ENCODE data around the gene SLC6A17. TPM values are rescaled to one million over a fixed set of nuclear protein-coding genes. Genes with fewer than 3 reads are reported as not detected.

Gene SLC6A17
- total and polyA plus RNA-seq, 9 of the 15 experiments (the other 6 are each of a cell fraction or from before 2014, with no cell fraction given) = not detected

- intact Hi-C loops (cut with micrococcal nuclease) (no loop called here), in situ Hi-C loops (cut with MboI) (no loop called here)
- ChIA-PET POLR2A (interaction anchor here (1.3 kb wide), 1 partner anchor 44 kb away, joined by 5 read pairs; no protein-coding TSS in a partner anchor), CTCF (ENCODE audit: low intra/inter-chr PET ratio) (no interaction called here)
- Histone ChIP-seq H3K27ac (ENCODE audit: extremely low read depth, low read depth, low read length) (no peak overlapping the region), H3K9me3 (replicated peaks; ENCODE audit: control insufficient read depth, insufficient read depth, low read depth, low read length) (no peaks in the 10 kb centered on the region), H3K27me3 (ENCODE audit: control insufficient read depth in 2 of 2, insufficient read depth in 2 of 2, low read length in 2 of 2) (peaks cover 25 to 53% of the 10 kb centered on the region in 2 experiments), H3K36me3 (ENCODE audit: control insufficient read depth, insufficient read depth, low read length) (no peaks in the 10 kb centered on the region), H2AFZ (ENCODE audit: low read depth, low read length) (no peak overlapping the region), H3K4me2 (ENCODE audit: insufficient read depth, low read length) (no peak overlapping the region), H3K4me3 (no peak overlapping the region), H3K9ac (ENCODE audit: insufficient read depth in 1 of 2, low read depth in 2 of 2, low read length in 2 of 2) (no peak overlapping the region), H3K4me1 (replicated peaks in 1 of 2; ENCODE audit: control insufficient read depth in 2 of 2, insufficient read depth in 2 of 2, low read length in 2 of 2) (no peaks in the 10 kb centered on the region), H4K20me1 (replicated peaks; ENCODE audit: control insufficient read depth, insufficient read depth, low read length) (0 out of 2 replicates have a peak, but pooled peaks cover 3% of the 10 kb centered on the region), H3K79me2 (ENCODE audit: control insufficient read depth, insufficient read depth, low read length) (no peaks in the 10 kb centered on the region), H3K9me1 (ENCODE audit: control insufficient read depth, insufficient read depth, low read length) (no peaks in the 10 kb centered on the region)
- no TSS peak for BruUV-seq (replicated peaks)
- TF ChIP-seq, protein P1, sequence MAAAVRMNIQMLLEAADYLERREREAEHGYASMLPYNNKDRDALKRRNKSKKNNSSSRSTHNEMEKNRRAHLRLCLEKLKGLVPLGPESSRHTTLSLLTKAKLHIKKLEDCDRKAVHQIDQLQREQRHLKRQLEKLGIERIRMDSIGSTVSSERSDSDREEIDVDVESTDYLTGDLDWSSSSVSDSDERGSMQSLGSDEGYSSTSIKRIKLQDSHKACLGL (CRISPR knock-in tag; IDR thresholded peaks at IDR 0.05; ENCODE audit: borderline replicate concordance, poor library complexity, severe bottlenecking) = no peak
- TF ChIP-seq ZNF57 (CRISPR knock-in tag; IDR thresholded peaks at IDR 0.05) (no peak), HIVEP1 (CRISPR knock-in tag; IDR thresholded peaks at IDR 0.05) (no peak), ELF1 (tag; IDR thresholded peaks at IDR 0.05) (no peak), C11orf30 (IDR thresholded peaks at IDR 0.05; ENCODE audit: low read depth) (no peak), SETDB1 (IDR thresholded peaks at IDR 0.05; ENCODE audit: low read length) (no peak)
- TF ChIP-seq, protein P2, sequence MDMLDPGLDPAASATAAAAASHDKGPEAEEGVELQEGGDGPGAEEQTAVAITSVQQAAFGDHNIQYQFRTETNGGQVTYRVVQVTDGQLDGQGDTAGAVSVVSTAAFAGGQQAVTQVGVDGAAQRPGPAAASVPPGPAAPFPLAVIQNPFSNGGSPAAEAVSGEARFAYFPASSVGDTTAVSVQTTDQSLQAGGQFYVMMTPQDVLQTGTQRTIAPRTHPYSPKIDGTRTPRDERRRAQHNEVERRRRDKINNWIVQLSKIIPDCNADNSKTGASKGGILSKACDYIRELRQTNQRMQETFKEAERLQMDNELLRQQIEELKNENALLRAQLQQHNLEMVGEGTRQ (CRISPR knock-in tag; IDR thresholded peaks at IDR 0.05) = no peak
- TF ChIP-seq, protein P3, sequence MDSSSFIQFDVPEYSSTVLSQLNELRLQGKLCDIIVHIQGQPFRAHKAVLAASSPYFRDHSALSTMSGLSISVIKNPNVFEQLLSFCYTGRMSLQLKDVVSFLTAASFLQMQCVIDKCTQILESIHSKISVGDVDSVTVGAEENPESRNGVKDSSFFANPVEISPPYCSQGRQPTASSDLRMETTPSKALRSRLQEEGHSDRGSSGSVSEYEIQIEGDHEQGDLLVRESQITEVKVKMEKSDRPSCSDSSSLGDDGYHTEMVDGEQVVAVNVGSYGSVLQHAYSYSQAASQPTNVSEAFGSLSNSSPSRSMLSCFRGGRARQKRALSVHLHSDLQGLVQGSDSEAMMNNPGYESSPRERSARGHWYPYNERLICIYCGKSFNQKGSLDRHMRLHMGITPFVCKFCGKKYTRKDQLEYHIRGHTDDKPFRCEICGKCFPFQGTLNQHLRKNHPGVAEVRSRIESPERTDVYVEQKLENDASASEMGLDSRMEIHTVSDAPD (CRISPR knock-in tag; IDR thresholded peaks at IDR 0.05) = no peak
- DNase-seq (ENCODE audit: extremely low read depth in 1 of 4, low spot score in 3 of 4) (no peak), ATAC-seq (no peak), FAIRE-seq (no peak)
- WGBS (ENCODE audit: insufficient coverage, low coverage, missing lambda C conversion rate) = 0% methylated on average over 4 of the region's 4 CpGs
Observed at GRCh38 chr1:110248746-110249145, 98.5 kb downstream of the SLC6A17 start.

Data from K562 (cell line).